Skeletal muscle satellite cell (primary cell): ENCODE measurements around the gene ATE1.
A peak's percentile ranks its signal among the peaks of the same experiment; 100 is the strongest.
"Not testable (repeated sequence)": the region's sequence is repeated elsewhere in the genome, so short reads cannot be mapped to it uniquely, and the experiment has no call there.

Source experiments
- H3K27me3 ChIP-seq: 2 replicates; pipeline ENCODE4 v1.7.0; 2013; ENCODE audit warnings: low read length; ENCODE audit not compliant: control insufficient read depth, insufficient read depth
- H3K36me3 ChIP-seq: 2 replicates; pipeline ENCODE4 v1.7.0; 2013; ENCODE audit warnings: mild to moderate bottlenecking, control low read depth, low read length; ENCODE audit not compliant: insufficient read depth
- H3K4me1 ChIP-seq: 2 replicates; pipeline ENCODE4 v1.7.0; 2013; ENCODE audit warnings: low read length; ENCODE audit not compliant: control insufficient read depth, insufficient read depth
- H3K4me2 ChIP-seq: 2 replicates; pipeline ENCODE4 v1.7.0; 2013; ENCODE audit warnings: mild to moderate bottlenecking, low read length
- H3K4me3 ChIP-seq: 2 replicates; pipeline ENCODE4 v1.7.0; 2013; ENCODE audit warnings: low read length
- H3K9ac ChIP-seq: 2 replicates; pipeline ENCODE4 v1.7.0; 2013; ENCODE audit warnings: mild to moderate bottlenecking, low read depth, low read length, moderate library complexity
- H3K9me3 ChIP-seq: replicated peaks from 2 replicates; pipeline ENCODE4 v1.7.0; 2013; ENCODE audit warnings: mild to moderate bottlenecking, control low read depth, low read length

Gene ATE1

DNA sequence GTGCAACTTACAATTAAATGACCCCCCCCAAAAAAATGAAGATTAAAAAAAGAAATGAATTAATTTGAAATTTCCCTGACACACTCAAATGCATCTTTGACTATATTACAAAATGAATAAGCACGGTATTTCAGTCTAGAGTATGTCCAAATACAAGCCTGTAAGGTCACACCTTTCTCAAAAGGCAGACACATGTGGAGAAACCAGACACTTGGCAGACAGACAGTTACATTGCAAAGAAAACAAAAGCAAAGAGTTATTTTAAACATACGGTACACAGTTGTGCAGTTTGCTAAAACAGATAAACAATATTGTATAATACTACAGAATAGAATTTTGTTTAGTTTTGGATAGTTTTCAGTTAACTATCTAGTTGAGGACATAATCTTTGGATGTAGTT lies 153.0 kb downstream of the ATE1 start:
- Histone ChIP-seq H3K4me3 (no peak overlapping the region), H3K27me3 (no peaks in the 10 kb centered on the region), H3K4me1 (peaks cover 10% of the 10 kb centered on the region), H3K9ac (no peak overlapping the region), H3K36me3 (peaks cover 2% of the 10 kb centered on the region), H3K9me3 (no peaks in the 10 kb centered on the region), H3K4me2 (no peak overlapping the region)

GRCh38 chr10:121774404-121774803 lies 153.4 kb downstream of the ATE1 start:
- Histone ChIP-seq H3K9ac (no peak overlapping the region), H3K4me1 (peaks cover 10% of the 10 kb centered on the region), H3K4me3 (no peak overlapping the region), H3K4me2 (no peak overlapping the region), H3K9me3 (no peaks in the 10 kb centered on the region), H3K27me3 (no peaks in the 10 kb centered on the region), H3K36me3 (no peaks in the 10 kb centered on the region)

GRCh38 chr10:121772884-121773283 lies 154.9 kb downstream of the ATE1 start:
- H3K4me3 ChIP-seq, result no peak overlapping the region
- H3K9ac ChIP-seq, result no peak overlapping the region
- no peak overlapping the region for H3K4me2 ChIP-seq
- H3K36me3 ChIP-seq, result no peaks in the 10 kb centered on the region
- H3K27me3 ChIP-seq, result no peaks in the 10 kb centered on the region
- H3K9me3 ChIP-seq, result no peaks in the 10 kb centered on the region
- H3K4me1 ChIP-seq, result peaks cover 10% of the 10 kb centered on the region

GRCh38 chr10:121772406-121772805 lies 155.4 kb downstream of the ATE1 start:
- Histone ChIP-seq H3K4me1 (peaks cover 10% of the 10 kb centered on the region), H3K36me3 (no peaks in the 10 kb centered on the region)

GRCh38 chr10:121771966-121772365 lies 155.9 kb downstream of the ATE1 start:
- Histone ChIP-seq H3K4me1 (peaks cover 10% of the 10 kb centered on the region), H3K27me3 (no peaks in the 10 kb centered on the region), H3K9me3 (no peaks in the 10 kb centered on the region), H3K36me3 (no peaks in the 10 kb centered on the region), H3K9ac (no peak overlapping the region), H3K4me2 (no peak overlapping the region), H3K4me3 (no peak overlapping the region)

More at GRCh38 chr10:121772406-121772805, 155.4 kb downstream of the ATE1 start:
- H3K27me3 ChIP-seq, result no peaks in the 10 kb centered on the region
- no peak overlapping the region for H3K9ac ChIP-seq
- H3K9me3 ChIP-seq, result no peaks in the 10 kb centered on the region
- H3K4me3 ChIP-seq, result no peak overlapping the region
- no peak overlapping the region for H3K4me2 ChIP-seq

- peaks cover 3% of the 10 kb centered on the region for H3K4me1 ChIP-seq
- H3K9ac ChIP-seq, result no peak overlapping the region
- H3K4me2 ChIP-seq, result no peak overlapping the region
- H3K9me3 ChIP-seq, result no peaks in the 10 kb centered on the region
- H3K4me3 ChIP-seq, result no peak overlapping the region
- no peaks in the 10 kb centered on the region for H3K27me3 ChIP-seq
- H3K36me3 ChIP-seq, result no peaks in the 10 kb centered on the region
Observed at GRCh38 chr10:121766426-121766825, 161.4 kb downstream of the ATE1 start.

GRCh38 chr10:121765204-121765603 lies 162.6 kb downstream of the ATE1 start:
- Histone ChIP-seq H3K9me3 (no peaks in the 10 kb centered on the region), H3K9ac (no peak overlapping the region), H3K27me3 (no peaks in the 10 kb centered on the region), H3K4me3 (no peak overlapping the region), H3K36me3 (no peaks in the 10 kb centered on the region), H3K4me2 (no peak overlapping the region), H3K4me1 (peaks cover 3% of the 10 kb centered on the region)

DNA sequence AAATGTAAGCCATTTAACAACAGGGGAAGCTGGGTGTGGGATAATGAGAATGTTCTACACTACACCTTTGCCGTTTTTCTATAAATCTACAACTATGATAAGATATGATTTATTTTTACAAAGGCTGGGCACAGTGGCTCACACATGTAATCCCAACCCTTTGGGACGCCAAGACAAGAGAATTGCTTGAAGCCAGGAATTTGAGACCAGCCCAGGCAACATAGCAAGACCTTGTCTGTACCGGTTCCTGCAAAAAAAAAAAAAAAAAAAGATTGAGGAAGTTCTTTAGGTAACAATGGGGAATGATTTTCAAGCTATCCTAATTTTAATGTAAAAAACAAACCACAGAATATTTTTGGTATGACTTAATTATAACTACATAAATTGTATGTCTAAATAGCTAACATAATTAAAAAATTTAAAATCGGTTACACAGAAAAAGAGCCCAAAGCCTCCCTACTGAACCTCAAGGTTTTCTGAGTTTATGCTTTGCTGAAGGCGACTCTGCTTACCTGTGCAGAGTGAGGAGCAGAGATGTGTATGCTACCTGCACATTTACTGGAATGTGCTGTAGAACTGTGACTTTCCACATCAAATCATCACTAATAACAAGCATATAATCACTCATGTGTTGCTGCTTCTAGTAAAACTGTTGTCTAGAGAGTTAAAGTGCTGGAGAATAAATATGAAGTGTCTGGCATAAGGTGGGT lies 163.4 kb downstream of the ATE1 start:
- Histone ChIP-seq H3K9me3 (no peaks in the 10 kb centered on the region), H3K4me2 (no peak overlapping the region), H3K4me1 (peaks cover 3% of the 10 kb centered on the region), H3K9ac (no peak overlapping the region), H3K36me3 (no peaks in the 10 kb centered on the region), H3K27me3 (no peaks in the 10 kb centered on the region), H3K4me3 (no peak overlapping the region)

DNA sequence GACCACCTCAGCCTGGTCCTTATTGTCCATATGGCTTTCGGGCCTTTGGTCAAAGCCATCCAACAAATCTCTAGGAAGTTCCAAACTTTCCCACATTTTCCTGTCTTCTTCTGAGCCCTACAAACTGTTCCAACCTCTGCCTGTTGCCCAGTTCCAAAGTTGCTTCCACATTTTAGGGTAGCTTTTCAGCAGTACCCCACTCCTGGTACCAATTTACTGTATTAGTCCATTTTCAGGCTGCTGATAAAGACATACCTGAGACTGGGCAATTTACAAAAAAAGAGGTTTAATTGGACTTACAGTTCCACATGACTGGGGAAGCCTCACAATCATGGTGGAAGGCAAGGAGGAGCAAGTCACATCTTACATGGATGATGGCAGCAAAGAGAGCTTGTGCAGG lies 170.6 kb downstream of the ATE1 start:
- not testable (repeated sequence) for H3K9me3 ChIP-seq, H3K4me3 ChIP-seq, H3K27me3 ChIP-seq, H3K36me3 ChIP-seq, H3K4me2 ChIP-seq, H3K9ac ChIP-seq
- peaks cover 20% of the 10 kb centered on the region for H3K4me1 ChIP-seq

DNA sequence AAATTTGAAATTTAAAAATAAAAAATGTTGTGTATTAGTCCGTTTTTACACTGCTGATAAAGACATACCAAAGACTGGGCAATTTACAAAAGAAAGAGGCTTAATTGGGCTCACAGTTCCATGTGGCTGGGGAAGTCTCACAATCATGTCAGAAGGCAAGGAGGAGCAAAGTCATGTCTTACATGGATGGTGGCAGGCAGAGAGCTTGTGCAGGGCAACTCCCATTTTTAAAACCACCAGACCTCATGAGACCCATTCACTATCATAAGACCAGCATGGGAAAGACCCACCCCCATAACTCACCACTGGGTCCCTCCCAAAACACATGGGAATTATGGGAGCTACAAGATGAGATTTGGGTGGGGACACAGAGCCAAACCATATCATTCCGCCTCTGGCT lies 172.3 kb downstream of the ATE1 start:
- peaks cover 20% of the 10 kb centered on the region for H3K4me1 ChIP-seq
- H3K36me3 ChIP-seq, H3K4me3 ChIP-seq, H3K4me2 ChIP-seq, H3K9me3 ChIP-seq, H3K27me3 ChIP-seq, H3K9ac ChIP-seq: not testable (repeated sequence)

DNA sequence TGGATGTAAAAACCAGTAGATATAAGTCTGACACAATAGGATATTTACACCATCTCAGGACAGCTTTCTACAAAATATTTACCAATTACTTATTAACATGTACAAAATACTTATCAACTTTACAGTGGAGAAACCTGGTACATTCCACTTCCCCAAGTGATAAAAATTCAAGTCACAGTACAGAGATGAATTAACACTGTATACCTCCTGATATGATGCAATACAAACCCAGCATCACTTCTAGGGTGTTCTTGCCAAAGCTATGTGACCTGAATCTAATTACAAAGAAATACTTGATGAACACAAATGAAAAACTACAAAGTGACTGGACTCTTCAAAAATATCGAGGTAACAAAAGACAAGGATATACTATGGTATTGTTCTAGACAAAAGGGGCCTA lies 173.2 kb downstream of the ATE1 start:
- no peaks in the 10 kb centered on the region for H3K36me3 ChIP-seq
- H3K9ac ChIP-seq, result no peak overlapping the region
- no peak overlapping the region for H3K4me3 ChIP-seq
- peak overlapping the region; percentile 59 for H3K4me2 ChIP-seq
- no peaks in the 10 kb centered on the region for H3K27me3 ChIP-seq
- no peaks in the 10 kb centered on the region for H3K9me3 ChIP-seq
- peaks cover 20% of the 10 kb centered on the region for H3K4me1 ChIP-seq

DNA sequence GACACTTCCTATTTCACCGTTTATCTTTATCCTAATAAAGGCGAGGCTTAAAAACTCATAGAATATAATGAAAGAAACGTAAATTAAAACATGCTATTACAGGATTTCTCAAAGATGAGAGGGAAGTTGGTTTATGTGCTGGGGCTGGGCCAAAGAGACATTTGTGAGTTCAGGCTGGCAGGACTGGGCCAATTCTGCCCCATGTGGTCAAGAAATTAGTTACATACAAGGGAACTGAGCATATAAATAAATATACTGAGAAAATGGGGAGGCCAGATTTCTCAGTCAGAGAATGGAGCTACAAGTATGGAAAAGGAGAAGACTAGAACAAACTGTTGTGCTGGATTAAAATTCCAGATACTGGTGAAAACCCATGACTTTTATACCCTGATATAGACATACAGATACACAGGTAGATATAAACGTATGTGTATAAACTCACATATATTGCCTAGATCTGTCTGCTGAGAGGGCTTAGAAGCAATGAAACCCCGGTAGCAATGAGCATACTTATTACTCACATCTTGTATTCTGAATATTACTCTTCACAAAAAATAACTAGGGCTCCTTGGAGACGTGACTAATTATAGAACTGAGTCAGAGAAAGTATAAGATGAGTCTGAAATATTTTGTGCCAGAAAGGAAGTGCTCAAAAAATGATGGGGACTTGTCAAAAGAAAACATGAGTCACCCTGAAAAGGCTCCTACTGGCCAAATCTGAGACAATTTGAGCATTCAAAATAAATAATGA lies 173.9 kb downstream of the ATE1 start:
- peak overlapping the region; percentile 73 for H3K4me2 ChIP-seq
- H3K4me3 ChIP-seq, result peak overlapping the region; percentile 40
- H3K9me3 ChIP-seq, result no peaks in the 10 kb centered on the region
- peak overlapping the region; percentile 71 for H3K9ac ChIP-seq
- no peaks in the 10 kb centered on the region for H3K27me3 ChIP-seq
- H3K36me3 ChIP-seq, result no peaks in the 10 kb centered on the region
- peaks cover 20% of the 10 kb centered on the region for H3K4me1 ChIP-seq
